WTC11 (cell line): Measurements from ENCODE around the gene SELENOV. TPM values are rescaled to one million over a fixed set of nuclear protein-coding genes. Genes with fewer than 3 reads are reported as not detected.
A peak's percentile ranks its signal among the peaks of the same experiment; 100 is the strongest.

Experiments
- ATAC-seq: fragments of 200-7000 bp; cut with Tn5 transposase; 2 replicates; pipeline ENCODE4 v1.10.0; 2021; ENCODE audit warnings: mild to moderate bottlenecking, moderate library complexity
- CTCF ChIA-PET: fragments of 300-600 bp; sonication (Branson Sonifier 250); formaldehyde crosslinking; loops from one replicate; lab custom pipeline; 2021; ENCODE audit warnings: antibody characterized with exemption; lab: Charles Lee
- POLR2A ChIA-PET: fragments of 350-600 bp; sonication (Branson Sonifier 250); formaldehyde crosslinking; loops from one replicate; lab custom pipeline; 2021; ENCODE audit warnings: antibody characterized with exemption; lab: Charles Lee
- DNase-seq: peaks from one replicate; pipeline ENCODE4 v3.0.0; 2021; ENCODE audit warnings: low spot score
- H3K27ac Mint-ChIP-seq: 2 replicates; pipeline ENCODE4 v1.8.0; 2021; ENCODE audit warnings: mixed read lengths
- H3K27me3 Mint-ChIP-seq: 2 replicates; pipeline ENCODE4 v1.8.0; 2021; ENCODE audit warnings: low read depth, mild to moderate bottlenecking, moderate library complexity, mixed read lengths
- H3K36me3 Mint-ChIP-seq: 2 replicates; pipeline ENCODE4 v1.8.0; 2021; ENCODE audit warnings: mixed read lengths
- H3K4me1 Mint-ChIP-seq: 2 replicates; pipeline ENCODE4 v1.8.0; 2022; ENCODE audit warnings: mixed read lengths
- H3K4me3 Mint-ChIP-seq: 2 replicates; pipeline ENCODE4 v1.8.0; 2021; ENCODE audit warnings: mild to moderate bottlenecking, moderate library complexity, mixed read lengths
- H3K9me3 Mint-ChIP-seq: 2 replicates; pipeline ENCODE4 v1.8.0; 2021; ENCODE audit warnings: mixed read lengths
- ARID4B ChIP-seq: sonication (generic); formaldehyde crosslinking; IDR thresholded peaks from 2 replicates; pipeline ENCODE4 v1.8.0; 2023; ENCODE audit warnings: missing genetic modification reagents, mild to moderate bottlenecking, borderline replicate concordance
- ATF1 ChIP-seq: sonication (generic); formaldehyde crosslinking; IDR thresholded peaks from 2 replicates; pipeline ENCODE4 v1.8.1; 2023; ENCODE audit warnings: mild to moderate bottlenecking, moderate library complexity, missing genetic modification reagents
- ATF2 ChIP-seq: sonication (generic); formaldehyde crosslinking; IDR thresholded peaks from 2 replicates; pipeline ENCODE4 v1.8.1; 2022; ENCODE audit warnings: low read depth, missing genetic modification reagents, borderline replicate concordance
- GTF2I ChIP-seq: fragments of 250-450 bp; sonication (Bioruptor Pico); conservative IDR thresholded peaks from 2 replicates; pipeline ENCODE4 v1.4.0; 2021; ENCODE audit warnings: mild to moderate bottlenecking
- JUN ChIP-seq: sonication (generic); formaldehyde crosslinking; IDR thresholded peaks from 2 replicates; pipeline ENCODE4 v1.8.0; 2023; ENCODE audit warnings: mild to moderate bottlenecking, missing genetic modification reagents
- NR2C2 ChIP-seq: sonication (generic); formaldehyde crosslinking; IDR thresholded peaks from 2 replicates; pipeline ENCODE4 v1.8.0; 2022; ENCODE audit warnings: mild to moderate bottlenecking, missing genetic modification reagents
- USF2 ChIP-seq: sonication (generic); formaldehyde crosslinking; IDR thresholded peaks from 2 replicates; pipeline ENCODE4 v1.8.1; 2023; ENCODE audit warnings: mild to moderate bottlenecking, missing genetic modification reagents, moderate library complexity
- ZMAT4 ChIP-seq: fragments of 250-450 bp; sonication (Bioruptor Pico); IDR thresholded peaks from 2 replicates; pipeline ENCODE4 v1.9.0; 2021; ENCODE audit warnings: mild to moderate bottlenecking
- ZNF121 ChIP-seq: sonication (generic); formaldehyde crosslinking; IDR thresholded peaks from 2 replicates; pipeline ENCODE4 v1.8.0; 2023; ENCODE audit warnings: missing genetic modification reagents
- ZNF512 ChIP-seq: sonication (generic); formaldehyde crosslinking; IDR thresholded peaks from 2 replicates; pipeline ENCODE4 v1.8.1; 2022; ENCODE audit warnings: missing genetic modification reagents, borderline replicate concordance
- ZNF532 ChIP-seq: fragments of 250-450 bp; sonication (Bioruptor Pico); IDR thresholded peaks from 2 replicates; pipeline ENCODE4 v1.9.0; 2021; ENCODE audit warnings: mild to moderate bottlenecking, borderline replicate concordance
- total RNA-seq: library from RNA; stranded (reverse); gene quantifications from 3 replicates; pipeline ENCODE4 v1.2.3, GENCODE V29; 2021

Gene SELENOV
- total RNA-seq, 1 experiment from 2014 or later = 12.6 TPM

- H3K4me3 Mint-ChIP-seq = no peak overlapping the region
- POLR2A ChIA-PET = no interaction called here
- H3K9me3 Mint-ChIP-seq = no peaks in the 10 kb centered on the region
- H3K27ac Mint-ChIP-seq = no peak overlapping the region
- H3K4me1 Mint-ChIP-seq = peaks cover 10% of the 10 kb centered on the region
- DNase-seq = no peak
- no peak for ATAC-seq
- no peak for TF ChIP-seq JUN (CRISPR knock-in tag)
- TF ChIP-seq ATF1 (CRISPR knock-in tag) = no peak
- TF ChIP-seq ZNF121 (CRISPR knock-in tag) = peak; percentile 86
- no peak for TF ChIP-seq GTF2I (CRISPR knock-in tag)
- TF ChIP-seq ARID4B (CRISPR knock-in tag) = no peak
- no peak for TF ChIP-seq ZMAT4 (CRISPR knock-in tag)
- no peak for TF ChIP-seq ZNF532 (CRISPR knock-in tag)
- no peak for TF ChIP-seq ATF2 (CRISPR knock-in tag)
- H3K36me3 Mint-ChIP-seq = peaks cover 3% of the 10 kb centered on the region; the same call in 1 of the 2 replicates
- CTCF ChIA-PET = interaction anchor here (1.0 to 1.7 kb wide), 2 partner anchors 24 to 34 kb away, joined by 3 to 4 read pairs; partner anchors contain the start of gene EID2B
- peaks cover 86% of the 10 kb centered on the region for H3K27me3 Mint-ChIP-seq
Measured at GRCh38 chr19:39508629-39509028, 6.3 kb upstream of the SELENOV start.

- peaks cover 86% of the 10 kb centered on the region for H3K27me3 Mint-ChIP-seq
- H3K9me3 Mint-ChIP-seq = no peaks in the 10 kb centered on the region
- ChIA-PET CTCF (interaction anchor here (1.7 kb wide), 1 partner anchor 35 kb away, joined by 4 read pairs; no protein-coding TSS in a partner anchor), POLR2A (no interaction called here)
- DNase-seq (no peak), ATAC-seq (no peak)
- no peak overlapping the region for H3K4me3 Mint-ChIP-seq
- H3K36me3 Mint-ChIP-seq = no peaks in the 10 kb centered on the region
- no peak overlapping the region for H3K27ac Mint-ChIP-seq
- peaks cover 10% of the 10 kb centered on the region for H3K4me1 Mint-ChIP-seq
- TF ChIP-seq USF2 (CRISPR knock-in tag) = no peak
- no peak for TF ChIP-seq ZNF512 (CRISPR knock-in tag)
- TF ChIP-seq ZNF532 (CRISPR knock-in tag) = no peak
- no peak for TF ChIP-seq NR2C2 (CRISPR knock-in tag)
Measured at GRCh38 chr19:39509233-39509632, 5.7 kb upstream of the SELENOV start.
